MM.1S (cell line): Measurements from ENCODE around the gene CRYBG3.

Experiments
- CTCF ChIP-seq: fragments of 300-600 bp; sonication (generic); IDR thresholded peaks from 2 replicates; pipeline ENCODE4 v1.5.1; 2016; ENCODE audit warnings: antibody characterized with exemption, low read length, mixed read lengths
- EZH2 ChIP-seq: fragments of 300-600 bp; sonication (generic); optimal IDR thresholded peaks from 2 replicates; pipeline ENCODE3; 2017; ENCODE audit warnings: low read depth, mild to moderate bottlenecking, antibody characterized with exemption, low read length, mixed read lengths
- EZH2phosphoT487 ChIP-seq: fragments of 300-600 bp; sonication (generic); IDR thresholded peaks from 2 replicates; pipeline ENCODE4 v1.6.1; 2018; ENCODE audit warnings: antibody characterized with exemption, low read length

- TF ChIP-seq EZH2 (no peak), CTCF (no peak), EZH2phosphoT487 (no peak)
Measured at GRCh38 chr3:97927704-97928103, 105.9 kb downstream of the CRYBG3 start.
